GM12874 (cell line): Measurements from ENCODE around the gene HHIP.

Experiments
- CTCF ChIP-seq: IDR thresholded peaks from 2 replicates; pipeline ENCODE4 v1.5.1; 2011; ENCODE audit warnings: low read depth, mild to moderate bottlenecking, control low read depth, low read length, moderate library complexity; ENCODE audit not compliant: insufficient read depth

The HHIP gene

GRCh38 chr4:144718958-144719512, 73.1 kb downstream of the HHIP start:
- TF ChIP-seq CTCF: no peak

- TF ChIP-seq CTCF: no peak
Observed at GRCh38 chr4:144720491-144720890, 74.5 kb downstream of the HHIP start.

GRCh38 chr4:144721994-144722393, 76.0 kb downstream of the HHIP start:
- no peak for TF ChIP-seq CTCF

GRCh38 chr4:144723471-144723870, 77.5 kb downstream of the HHIP start:
- no peak for TF ChIP-seq CTCF

GRCh38 chr4:144729175-144729574, 83.2 kb downstream of the HHIP start:
- TF ChIP-seq CTCF: no peak

- no peak for TF ChIP-seq CTCF
Observed at GRCh38 chr4:144732584-144733428, 86.8 kb downstream of the HHIP start.

- no peak for TF ChIP-seq CTCF
Observed at GRCh38 chr4:144733566-144733965, 87.6 kb downstream of the HHIP start.
